Calu3 (cell line): Measurements from ENCODE around the gene PLD1. TPM values are rescaled to one million over a fixed set of nuclear protein-coding genes. Genes with fewer than 3 reads are reported as not detected.

Source experiments
- BruUV-seq: library from RNA; stranded (reverse); fragments of 400-500 nt; replicated peaks from 2 replicates; lab custom pipeline; 2021; lab: Mats Ljungman, UMichigan
- CTCF ChIA-PET: fragments of 300-600 bp; sonication (Branson Sonifier 250); formaldehyde crosslinking; loops from one replicate; lab custom pipeline; 2022; ENCODE audit warnings: antibody characterized with exemption; lab: Charles Lee
- DNase-seq: peaks from one replicate; pipeline ENCODE4 v3.0.0; 2022
- H3K27ac Mint-ChIP-seq: one replicate; pipeline ENCODE4 v1.8.0; 2022; ENCODE audit warnings: mixed read lengths; ENCODE audit not compliant: unreplicated experiment
- H3K27me3 Mint-ChIP-seq: one replicate; pipeline ENCODE4 v1.8.0; 2022; ENCODE audit warnings: mixed read lengths; ENCODE audit not compliant: unreplicated experiment
- H3K36me3 Mint-ChIP-seq: one replicate; pipeline ENCODE4 v1.8.0; 2022; ENCODE audit warnings: mild to moderate bottlenecking, moderate library complexity, mixed read lengths; ENCODE audit not compliant: insufficient read depth, unreplicated experiment
- H3K4me1 Mint-ChIP-seq: one replicate; pipeline ENCODE4 v1.8.0; 2022; ENCODE audit warnings: mild to moderate bottlenecking, low read depth, mixed read lengths; ENCODE audit not compliant: unreplicated experiment
- H3K4me3 Mint-ChIP-seq: one replicate; pipeline ENCODE4 v1.8.0; 2022; ENCODE audit warnings: mild to moderate bottlenecking, low read depth, moderate library complexity, mixed read lengths; ENCODE audit not compliant: unreplicated experiment
- H3K9me3 Mint-ChIP-seq: one replicate; pipeline ENCODE4 v1.8.0; 2022; ENCODE audit warnings: low read depth, mixed read lengths; ENCODE audit not compliant: unreplicated experiment
- intact Hi-C: fragments of 100-400 bp; cut with micrococcal nuclease; formaldehyde crosslinking; loops from one replicate; pipeline ENCODE4 v1.10.0; 2022; ENCODE audit not compliant: unreplicated experiment
- total RNA-seq: library from RNA; stranded (reverse); gene quantifications from 2 replicates; pipeline ENCODE4 v1.2.3, GENCODE V29; 2022
- TF ChIP-seq, protein P1 (sequence below): fragments of 200-600 bp; IDR thresholded peaks from one replicate; pipeline ENCODE4 v1.8.0; 2022; ENCODE audit warnings: antibody characterized with exemption; ENCODE audit not compliant: unreplicated experiment

PLD1 gene
- total RNA-seq, 1 experiment from 2014 or later: 61.2 TPM

DNA sequence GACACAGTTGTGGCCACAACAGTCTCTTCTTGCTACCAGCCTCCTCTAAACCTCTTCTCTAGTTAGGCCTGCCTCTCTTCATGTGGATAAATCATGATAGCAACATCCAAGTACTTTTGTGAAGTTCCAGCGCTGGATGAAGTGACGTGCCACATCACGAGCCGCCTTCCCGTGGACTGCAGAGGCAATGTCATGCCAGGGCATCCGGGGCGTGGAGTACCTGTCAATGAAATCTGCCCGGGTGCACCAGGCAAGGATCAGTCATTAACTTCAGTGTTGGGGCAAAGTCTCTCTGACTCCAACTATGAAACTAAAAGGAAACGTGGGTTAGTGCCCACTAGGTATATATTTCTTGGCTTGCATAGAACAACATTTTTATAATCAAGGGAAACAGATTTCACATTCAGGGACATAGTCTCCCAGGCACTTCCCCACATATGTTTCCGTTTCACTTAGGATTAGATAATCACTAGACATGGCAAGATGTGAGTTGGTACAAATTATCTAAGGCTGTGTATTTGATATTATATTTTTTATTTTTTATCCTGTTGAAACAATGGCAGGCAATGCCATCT lies 133.6 kb downstream of the PLD1 start:
- H3K4me3 Mint-ChIP-seq: no peak overlapping the region
- CTCF ChIA-PET: no interaction called here
- peak; percentile 52 for DNase-seq
- no TSS peak for BruUV-seq
- H3K27ac Mint-ChIP-seq: peak overlapping the region; percentile 29
- TF ChIP-seq, protein P1, sequence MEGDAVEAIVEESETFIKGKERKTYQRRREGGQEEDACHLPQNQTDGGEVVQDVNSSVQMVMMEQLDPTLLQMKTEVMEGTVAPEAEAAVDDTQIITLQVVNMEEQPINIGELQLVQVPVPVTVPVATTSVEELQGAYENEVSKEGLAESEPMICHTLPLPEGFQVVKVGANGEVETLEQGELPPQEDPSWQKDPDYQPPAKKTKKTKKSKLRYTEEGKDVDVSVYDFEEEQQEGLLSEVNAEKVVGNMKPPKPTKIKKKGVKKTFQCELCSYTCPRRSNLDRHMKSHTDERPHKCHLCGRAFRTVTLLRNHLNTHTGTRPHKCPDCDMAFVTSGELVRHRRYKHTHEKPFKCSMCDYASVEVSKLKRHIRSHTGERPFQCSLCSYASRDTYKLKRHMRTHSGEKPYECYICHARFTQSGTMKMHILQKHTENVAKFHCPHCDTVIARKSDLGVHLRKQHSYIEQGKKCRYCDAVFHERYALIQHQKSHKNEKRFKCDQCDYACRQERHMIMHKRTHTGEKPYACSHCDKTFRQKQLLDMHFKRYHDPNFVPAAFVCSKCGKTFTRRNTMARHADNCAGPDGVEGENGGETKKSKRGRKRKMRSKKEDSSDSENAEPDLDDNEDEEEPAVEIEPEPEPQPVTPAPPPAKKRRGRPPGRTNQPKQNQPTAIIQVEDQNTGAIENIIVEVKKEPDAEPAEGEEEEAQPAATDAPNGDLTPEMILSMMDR: no peak
- H3K27me3 Mint-ChIP-seq: no peaks in the 10 kb centered on the region
- no peaks in the 10 kb centered on the region for H3K9me3 Mint-ChIP-seq
- peaks cover 7% of the 10 kb centered on the region for H3K36me3 Mint-ChIP-seq
- intact Hi-C loops: no loop called here
- H3K4me1 Mint-ChIP-seq: peaks cover 49% of the 10 kb centered on the region

DNA sequence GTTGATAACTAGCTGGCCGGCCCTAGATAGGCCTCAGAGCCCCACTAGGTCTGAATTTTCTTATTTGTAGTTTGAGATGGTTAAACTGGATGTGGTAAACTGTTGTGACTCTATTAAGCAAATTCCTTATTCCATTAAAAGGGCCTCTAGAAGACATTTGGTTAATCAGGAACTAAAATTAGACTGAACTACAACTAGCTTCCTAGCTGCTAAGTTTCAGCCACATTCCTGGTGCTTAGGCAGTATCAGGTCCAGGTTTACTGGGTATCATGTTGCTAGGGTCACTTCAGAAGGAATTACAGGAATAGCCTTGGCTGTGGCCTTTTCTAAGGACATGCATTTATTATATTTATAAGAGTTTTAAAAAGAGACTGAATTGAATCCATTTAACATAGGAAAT lies 136.3 kb downstream of the PLD1 start:
- no peak for DNase-seq
- Mint-ChIP-seq H3K9me3 (no peaks in the 10 kb centered on the region), H3K36me3 (peaks cover 7% of the 10 kb centered on the region), H3K27me3 (no peaks in the 10 kb centered on the region), H3K4me1 (peaks cover 23% of the 10 kb centered on the region), H3K4me3 (no peak overlapping the region), H3K27ac (no peak overlapping the region)
- CTCF ChIA-PET: interaction anchor here (0.6 kb wide), 1 partner anchor 106 kb away, joined by 3 read pairs; no protein-coding TSS in a partner anchor
- BruUV-seq: no TSS peak
- intact Hi-C loops: no loop called here
- TF ChIP-seq, protein P1: no peak

DNA sequence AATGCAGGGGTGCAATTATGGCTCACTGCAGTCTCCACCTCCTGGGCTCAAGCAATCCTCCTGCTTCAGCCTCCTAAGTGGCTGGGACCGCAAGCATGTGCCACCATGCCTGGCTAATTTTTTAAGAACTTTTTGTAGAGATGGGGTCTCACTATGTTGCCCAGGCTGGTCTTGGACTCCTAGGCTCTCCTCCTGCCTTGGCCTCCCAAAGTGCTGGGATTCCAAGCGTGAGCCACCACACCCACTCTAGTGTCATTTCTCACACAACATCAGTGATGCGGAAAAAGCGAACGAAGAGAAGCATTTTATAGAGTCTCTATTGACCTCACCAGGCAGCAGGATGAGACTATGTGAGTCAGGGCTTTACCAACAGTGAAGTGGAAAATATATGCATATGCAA lies 137.7 kb downstream of the PLD1 start:
- CTCF ChIA-PET: interaction anchor here (0.7 kb wide), 1 partner anchor 79 kb away, joined by 4 read pairs; no protein-coding TSS in a partner anchor
- H3K4me1 Mint-ChIP-seq: peaks cover 14% of the 10 kb centered on the region
- TF ChIP-seq, protein P1: no peak
- no peaks in the 10 kb centered on the region for H3K27me3 Mint-ChIP-seq
- DNase-seq: no peak
- no peak overlapping the region for H3K4me3 Mint-ChIP-seq
- H3K9me3 Mint-ChIP-seq: no peaks in the 10 kb centered on the region
- intact Hi-C loops: no loop called here
- H3K36me3 Mint-ChIP-seq: peaks cover 7% of the 10 kb centered on the region
- H3K27ac Mint-ChIP-seq: no peak overlapping the region
- BruUV-seq: no TSS peak

DNA sequence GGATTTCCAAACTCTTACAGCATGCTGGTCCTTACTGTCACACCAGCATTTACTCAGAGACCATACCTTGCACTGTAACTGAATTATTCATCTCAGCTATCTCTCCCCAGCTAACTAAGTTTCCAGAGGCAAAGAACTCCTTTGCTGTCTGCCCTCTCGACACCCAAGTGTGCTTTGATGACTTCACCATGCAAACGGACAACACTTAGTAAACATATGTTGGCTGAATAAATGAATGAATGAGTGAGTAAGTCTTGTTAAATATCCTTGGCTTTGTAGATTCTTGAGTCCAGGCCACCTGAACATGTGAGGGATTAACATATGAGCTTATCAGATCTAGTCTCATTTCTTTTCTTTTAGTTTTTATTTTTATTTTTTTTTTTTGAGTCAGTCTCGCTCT lies 138.2 kb downstream of the PLD1 start:
- CTCF ChIA-PET: no interaction called here
- BruUV-seq: no TSS peak
- H3K4me1 Mint-ChIP-seq: peaks cover 10% of the 10 kb centered on the region
- H3K27me3 Mint-ChIP-seq: no peaks in the 10 kb centered on the region
- intact Hi-C loops: no loop called here
- H3K9me3 Mint-ChIP-seq: no peaks in the 10 kb centered on the region
- TF ChIP-seq, protein P1: no peak
- peaks cover 7% of the 10 kb centered on the region for H3K36me3 Mint-ChIP-seq
- H3K4me3 Mint-ChIP-seq: no peak overlapping the region
- no peak overlapping the region for H3K27ac Mint-ChIP-seq
- DNase-seq: no peak
